NCI-H345 (cell line): ENCODE data around the gene TMEM190.
"Not testable (repeated sequence)": the region's sequence is repeated elsewhere in the genome, so short reads cannot be mapped to it uniquely, and the experiment has no call there.

Experiments
- DNase-seq: peaks from one replicate; lab custom pipeline; 2025; lab: John Stamatoyannopoulos, UW

Gene TMEM190

GRCh38 chr19:55391702-55392615, 15.3 kb downstream of the TMEM190 start:
- no peak for DNase-seq

GRCh38 chr19:55392820-55393761, 16.5 kb downstream of the TMEM190 start:
- no peak for DNase-seq

- DNase-seq: no peak
These were observed 21.7 kb downstream of the TMEM190 start for GRCh38 chr19:55398200-55398925.

- DNase-seq: no peak
These were observed 23.9 kb downstream of the TMEM190 start for GRCh38 chr19:55400281-55401087.

GRCh38 chr19:55401390-55401789, 24.8 kb downstream of the TMEM190 start:
- DNase-seq: not testable (repeated sequence)

- no peak for DNase-seq
These were observed 25.9 kb downstream of the TMEM190 start for GRCh38 chr19:55402509-55402908.

GRCh38 chr19:55405638-55406037, 29.0 kb downstream of the TMEM190 start:
- DNase-seq: no peak

- DNase-seq: no peak
These were observed 29.6 kb downstream of the TMEM190 start for GRCh38 chr19:55406091-55406825.

GRCh38 chr19:55406826-55407549, 30.4 kb downstream of the TMEM190 start:
- no peak for DNase-seq

- DNase-seq: not testable (repeated sequence)
These were observed 30.8 kb downstream of the TMEM190 start, which contains the start of gene UBE2S for GRCh38 chr19:55407550-55407799. Gene UBE2S (minus strand): TSS chr19:55407788. CDS start chr19:55407589, 199 bp downstream.

GRCh38 chr19:55407800-55408532, 31.3 kb downstream of the TMEM190 start:
- peak; percentile 97 for DNase-seq

- DNase-seq: no peak
These were observed 31.9 kb downstream of the TMEM190 start for GRCh38 chr19:55408533-55408872.

GRCh38 chr19:55409179-55409578, 32.6 kb downstream of the TMEM190 start:
- not testable (repeated sequence) for DNase-seq

GRCh38 chr19:55410168-55410567, 33.5 kb downstream of the TMEM190 start:
- no peak for DNase-seq

GRCh38 chr19:55418185-55418584, 41.6 kb downstream of the TMEM190 start:
- DNase-seq: peak; percentile 49

GRCh38 chr19:55419103-55419502, 42.5 kb downstream of the TMEM190 start:
- DNase-seq: no peak

GRCh38 chr19:55419624-55420236, 43.1 kb downstream of the TMEM190 start:
- no peak for DNase-seq

- not testable (repeated sequence) for DNase-seq
These were observed 44.7 kb downstream of the TMEM190 start for GRCh38 chr19:55421281-55421680.
